GM12891 (cell line): Measurements from ENCODE around the gene GABBR2.
A peak's percentile ranks its signal among the peaks of the same experiment; 100 is the strongest.

Experiments
- DNase-seq: peaks from one replicate; pipeline ENCODE4 v3.0.0; 2011; ENCODE audit warnings: low spot score; ENCODE audit not compliant: insufficient read length
- FAIRE-seq: peaks from 2 replicates; lab custom pipeline; 2011; peaks lifted over from hg19 to GRCh38; lab: Jason Lieb, UNC
- PAX5 ChIP-seq: IDR thresholded peaks from 2 replicates; pipeline ENCODE4 v1.6.1; 2011; ENCODE audit warnings: low read length, moderate library complexity, mild to moderate bottlenecking; ENCODE audit not compliant: insufficient read depth, severe bottlenecking
- POLR2A ChIP-seq: IDR thresholded peaks from 2 replicates; pipeline ENCODE4 v1.6.1; 2011; ENCODE audit warnings: low read depth, low read length, control low read depth
- POLR2AphosphoS5 ChIP-seq: IDR thresholded peaks from 2 replicates; pipeline ENCODE4 v1.6.1; 2011; ENCODE audit warnings: low read depth, low read length, control low read depth
- POU2F2 ChIP-seq: IDR thresholded peaks from 2 replicates; pipeline ENCODE4 v1.6.1; 2011; ENCODE audit warnings: low read depth, mild to moderate bottlenecking, control low read depth, low read length, moderate library complexity
- SPI1 ChIP-seq: IDR thresholded peaks from 2 replicates; pipeline ENCODE4 v1.6.1; 2011; ENCODE audit warnings: low read depth, low read length, control low read depth
- TAF1 ChIP-seq: IDR thresholded peaks from 2 replicates; pipeline ENCODE4 v1.6.1; 2011; ENCODE audit warnings: low read depth, low read length, control low read depth

GABBR2 gene

GRCh38 chr9:98565152-98566135, 143.3 kb downstream of the GABBR2 start:
- TF ChIP-seq POU2F2 = no peak
- DNase-seq = no peak
- no peak for FAIRE-seq

DNA sequence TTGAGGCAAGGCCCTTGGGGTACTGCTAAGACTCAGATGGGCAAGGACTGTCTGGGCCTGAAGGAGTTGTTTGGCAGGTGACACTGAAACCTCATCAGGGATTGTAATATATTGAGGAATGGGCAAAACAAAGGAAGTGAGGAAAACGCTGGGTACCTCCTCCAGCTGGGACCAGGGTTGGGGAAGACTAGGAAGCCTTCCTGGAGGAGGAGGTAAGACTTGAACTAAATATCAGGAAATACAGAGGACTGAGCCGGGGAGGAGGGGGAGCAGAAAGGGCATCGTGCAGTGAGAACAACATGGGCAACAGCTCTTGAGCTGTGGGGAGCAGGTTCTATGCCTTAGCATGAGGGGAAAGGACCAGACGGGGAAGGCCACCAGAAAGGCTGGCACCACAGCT, 144.0 kb downstream of the GABBR2 start:
- DNase-seq (no peak), FAIRE-seq (no peak)
- TF ChIP-seq POLR2AphosphoS5 (no peak), SPI1 (no peak), TAF1 (no peak), POLR2A (no peak), POU2F2 (no peak), PAX5 (no peak)

DNA sequence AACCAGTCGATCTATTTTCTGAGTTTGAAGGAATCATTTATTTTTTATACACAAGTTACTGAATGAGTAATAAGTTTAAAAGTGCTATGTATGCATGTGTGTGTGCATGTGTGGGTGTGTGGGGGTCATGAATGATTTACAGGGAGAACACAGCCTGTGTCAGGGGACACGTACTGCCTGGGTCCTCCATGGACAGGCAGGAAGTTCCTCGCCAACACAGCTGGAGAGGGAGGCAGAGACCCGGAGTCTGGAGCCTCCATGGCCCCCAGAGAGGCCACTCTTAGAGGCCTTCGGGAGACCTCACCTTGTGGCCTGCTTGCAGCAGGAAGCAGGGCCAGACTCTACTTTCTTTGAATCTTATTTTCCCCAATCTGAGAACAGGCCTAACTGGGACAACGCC, 144.7 kb downstream of the GABBR2 start:
- no peak for FAIRE-seq
- no peak for TF ChIP-seq POLR2A
- TF ChIP-seq POLR2AphosphoS5 = no peak
- TF ChIP-seq POU2F2 = no peak
- no peak for TF ChIP-seq SPI1
- TF ChIP-seq TAF1 = no peak
- no peak for TF ChIP-seq PAX5

DNA sequence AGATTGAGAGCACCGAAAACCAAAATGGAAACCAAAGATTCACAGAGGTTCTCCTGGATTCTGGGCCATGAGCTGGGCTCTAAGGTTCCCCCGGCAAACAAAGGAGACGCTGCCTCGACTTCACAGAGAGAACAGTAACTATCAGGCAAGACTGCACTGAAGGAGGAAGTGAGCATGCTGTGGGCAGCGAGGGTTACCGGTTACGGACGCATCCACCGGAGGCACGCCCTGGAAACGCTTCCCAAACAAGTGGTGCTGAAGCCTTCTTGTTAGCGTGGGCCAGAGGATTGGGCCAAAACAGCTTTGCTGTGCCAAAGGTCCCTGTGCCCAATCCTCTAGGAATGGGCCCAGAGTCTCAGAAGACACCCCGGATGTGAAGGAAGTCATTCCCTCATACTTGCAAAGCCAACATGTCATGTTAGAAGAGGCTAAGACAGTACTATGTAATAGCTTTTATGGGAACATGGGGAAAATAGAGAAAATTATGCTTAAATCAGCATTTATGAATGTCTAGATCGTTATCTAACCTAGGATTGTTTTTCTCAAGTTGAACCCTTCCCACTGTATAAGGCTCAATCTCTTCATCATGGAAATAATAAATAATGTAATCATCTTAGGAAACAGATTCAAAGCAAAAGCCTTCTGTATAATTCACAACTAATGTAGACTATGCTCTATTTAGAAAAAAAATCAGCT, 145.4 kb downstream of the GABBR2 start:
- TF ChIP-seq TAF1 (no peak), PAX5 (no peak), POU2F2 (no peak), POLR2AphosphoS5 (no peak), SPI1 (peak; percentile 50)
- no peak for FAIRE-seq

More for the DNA sequence above, 144.7 kb downstream of the GABBR2 start:
- no peak for DNase-seq

DNA sequence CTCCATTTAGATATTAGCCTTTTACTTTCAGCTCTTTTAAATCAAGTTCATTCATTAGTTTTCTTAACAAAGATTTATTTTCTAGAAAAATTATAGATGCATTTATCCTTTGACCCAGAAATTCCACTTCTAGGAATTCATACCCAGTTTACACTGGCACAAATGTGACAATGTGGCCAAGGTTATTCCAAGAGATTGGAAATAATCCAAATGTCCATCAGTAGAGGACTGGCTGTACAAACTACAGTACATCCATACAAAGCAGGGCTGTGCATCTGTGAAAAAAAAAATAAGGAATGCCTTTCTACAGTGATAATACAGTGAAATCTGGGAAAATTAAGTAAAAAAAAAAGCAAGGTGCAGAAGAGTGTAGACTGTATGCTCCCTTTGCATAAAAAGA, 149.2 kb downstream of the GABBR2 start:
- no peak for TF ChIP-seq SPI1
- no peak for TF ChIP-seq PAX5
- no peak for FAIRE-seq

More for the DNA sequence above, 145.4 kb downstream of the GABBR2 start:
- no peak for DNase-seq

DNA sequence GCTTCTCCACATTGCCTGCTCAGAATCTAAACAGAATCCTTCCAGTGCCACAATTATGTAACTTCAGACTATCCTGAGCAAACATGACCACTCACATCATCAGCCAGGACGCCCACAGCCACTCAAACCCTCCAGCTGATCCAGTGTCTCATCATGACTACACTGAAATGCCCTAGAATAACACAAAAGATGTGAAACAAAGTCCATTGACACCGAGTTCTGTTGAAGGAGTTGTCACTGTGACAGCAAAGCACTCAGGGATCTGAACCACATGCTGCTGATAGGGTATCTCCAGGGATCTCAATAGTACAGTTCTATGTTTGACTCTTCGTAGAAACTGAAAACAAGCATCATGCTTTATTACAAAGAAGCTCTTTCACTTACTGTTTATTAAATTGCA, 150.2 kb downstream of the GABBR2 start:
- DNase-seq (no peak), FAIRE-seq (no peak)
- no peak for TF ChIP-seq POU2F2
- no peak for TF ChIP-seq SPI1
- no peak for TF ChIP-seq POLR2A
- no peak for TF ChIP-seq TAF1
- TF ChIP-seq POLR2AphosphoS5 = no peak
- TF ChIP-seq PAX5 = no peak

More for the DNA sequence above, 149.2 kb downstream of the GABBR2 start:
- DNase-seq = no peak

GRCh38 chr9:98556511-98556910, 152.2 kb downstream of the GABBR2 start:
- TF ChIP-seq TAF1 (no peak), POU2F2 (no peak), PAX5 (no peak), SPI1 (no peak), POLR2A (no peak), POLR2AphosphoS5 (no peak)
- DNase-seq (no peak), FAIRE-seq (no peak)

GRCh38 chr9:98555651-98556465, 152.9 kb downstream of the GABBR2 start:
- DNase-seq (no peak), FAIRE-seq (no peak)
- no peak for TF ChIP-seq POU2F2
- TF ChIP-seq PAX5 = no peak
- TF ChIP-seq POLR2AphosphoS5 = no peak
- no peak for TF ChIP-seq SPI1
- TF ChIP-seq POLR2A = no peak
- TF ChIP-seq TAF1 = no peak

DNA sequence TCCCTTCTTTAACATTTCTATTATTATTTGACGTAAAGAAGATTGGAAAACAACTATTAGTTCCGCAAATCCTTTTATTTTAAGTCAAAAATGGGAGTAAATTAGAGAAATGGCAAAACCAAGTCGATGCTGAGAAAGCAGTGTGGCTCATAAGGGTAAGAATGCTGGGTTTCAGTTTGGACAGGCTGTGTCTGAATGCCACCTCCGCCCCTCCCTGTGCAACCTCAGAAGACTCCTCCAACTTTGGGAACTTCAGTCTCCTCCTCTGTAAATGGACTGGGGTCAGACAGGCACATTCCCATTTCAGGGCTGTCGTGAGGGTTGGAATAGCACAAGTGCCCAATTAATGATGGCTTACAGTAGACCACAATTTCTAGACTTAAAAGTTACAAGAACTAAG, 154.0 kb downstream of the GABBR2 start:
- FAIRE-seq = no peak
- no peak for DNase-seq
- no peak for TF ChIP-seq TAF1
- TF ChIP-seq SPI1 = no peak
- no peak for TF ChIP-seq PAX5
- TF ChIP-seq POLR2AphosphoS5 = no peak
- TF ChIP-seq POU2F2 = no peak
- no peak for TF ChIP-seq POLR2A
